SK-N-SH (cell line): Measurements from ENCODE around the gene MXRA8. TPM values are rescaled to one million over a fixed set of nuclear protein-coding genes. Genes with fewer than 3 reads are reported as not detected.

Source experiments
- CTCF ChIA-PET: fragments of 300-600, 350-600 bp; formaldehyde crosslinking; extraction: SDS; loops from one replicate; lab custom pipeline; 2021; lab: Yijun Ruan, JAX
- POLR2A ChIA-PET: fragments of 350-600 bp; sonication (Branson Sonifier 250); formaldehyde crosslinking; extraction: SDS; loops from one replicate; lab custom pipeline; 2020; ENCODE audit warnings: antibody characterized with exemption, inconsistent platforms; lab: Yijun Ruan, JAX
- DNase-seq: peaks from one replicate; pipeline ENCODE4 v3.0.0; 2012
- H2AFZ ChIP-seq: fragments of 200-600 bp; sonication (generic); 2 replicates; pipeline ENCODE4 v1.8.1; 2016; ENCODE audit warnings: antibody characterized with exemption, mild to moderate bottlenecking, low read depth
- H3F3A ChIP-seq: fragments of 200-600 bp; sonication (generic); replicated peaks from 2 replicates; pipeline ENCODE3; 2016; ENCODE audit warnings: antibody characterized with exemption, mild to moderate bottlenecking; ENCODE audit not compliant: insufficient read depth
- H3K27ac ChIP-seq, 2 experiments: fragments of 200-500 bp in 1 of 2; fragments of 200-600 bp in 1 of 2; sonication (Bioruptor generic) in 1 of 2; sonication (generic), shearing (Covaris generic) in 1 of 2; 2 replicates each; pipeline versions ENCODE4 v1.5.1 to v1.6.1; 2014 to 2016; ENCODE audit warnings: low read depth in 2 of 2, inconsistent platforms in 1 of 2, low read length in 1 of 2, mild to moderate bottlenecking in 1 of 2, mixed read lengths in 1 of 2
- H3K27me3 ChIP-seq: fragments of 200-600 bp; sonication (generic), shearing (Covaris generic); 2 replicates; pipeline ENCODE4 v1.6.1; 2016; ENCODE audit warnings: mixed run types; ENCODE audit not compliant: insufficient read depth
- H3K36me3 ChIP-seq, 2 experiments: fragments of 200-500 bp in 1 of 2; fragments of 200-600 bp in 1 of 2; sonication (Bioruptor generic) in 1 of 2; sonication (generic) in 1 of 2; replicated peaks in 1 of 2; 2 replicates each; pipeline versions ENCODE3 to v1.5.1; 2014 to 2016; ENCODE audit warnings: low read length in 1 of 2, mild to moderate bottlenecking in 1 of 2; ENCODE audit not compliant: insufficient read depth in 2 of 2, control insufficient read depth in 1 of 2
- H3K4me1 ChIP-seq, 2 experiments: fragments of 200-500 bp in 1 of 2; fragments of 200-600 bp in 1 of 2; sonication (Bioruptor generic) in 1 of 2; sonication (generic), shearing (Covaris generic) in 1 of 2; 2 replicates each; pipeline versions ENCODE4 v1.5.1 to v1.6.1; 2014 to 2016; ENCODE audit warnings: low read depth in 1 of 2, low read length in 1 of 2, mixed run types in 1 of 2; ENCODE audit not compliant: insufficient read depth in 2 of 2, control insufficient read depth in 1 of 2
- H3K4me2 ChIP-seq: fragments of 200-600 bp; sonication (generic), shearing (Covaris generic); 2 replicates; pipeline ENCODE4 v1.6.1; 2017; ENCODE audit warnings: mixed run types
- H3K4me3 ChIP-seq, 2 experiments: fragments of 200-500 bp in 1 of 2; fragments of 200-600 bp in 1 of 2; sonication (Bioruptor generic) in 1 of 2; sonication (generic), shearing (Covaris generic) in 1 of 2; 2 replicates each; pipeline versions ENCODE4 v1.5.1 to v1.8.1; 2014 to 2016; ENCODE audit warnings: low read depth in 2 of 2, inconsistent platforms in 1 of 2, low read length in 1 of 2, mild to moderate bottlenecking in 1 of 2, mixed read lengths in 1 of 2, moderate library complexity in 1 of 2
- H3K79me2 ChIP-seq: fragments of 200-600 bp; sonication (generic); 2 replicates; pipeline ENCODE4 v1.8.1; 2017; ENCODE audit warnings: mild to moderate bottlenecking; ENCODE audit not compliant: insufficient read depth
- H3K9ac ChIP-seq: fragments of 200-600 bp; sonication (generic); 2 replicates; pipeline ENCODE4 v1.6.1; 2017; ENCODE audit warnings: mixed run types
- H3K9me2 ChIP-seq: fragments of 200-600 bp; sonication (generic); 2 replicates; pipeline ENCODE4 v1.6.1; 2017; ENCODE audit warnings: mixed run types
- H3K9me3 ChIP-seq: fragments of 200-600 bp; sonication (generic); 2 replicates; pipeline ENCODE4 v1.6.1; 2017; ENCODE audit warnings: mixed run types, mild to moderate bottlenecking, moderate library complexity
- H4K20me1 ChIP-seq: fragments of 200-600 bp; sonication (generic); 2 replicates; pipeline ENCODE4 v1.6.1; 2017; ENCODE audit warnings: mild to moderate bottlenecking, mixed run types; ENCODE audit not compliant: insufficient read depth
- CHD2 ChIP-seq: fragments of 150-350 bp; IDR thresholded peaks from 2 replicates; pipeline ENCODE4 v1.6.1; 2018; ENCODE audit warnings: low read length; ENCODE audit not compliant: partially characterized antibody
- ELF1 ChIP-seq: IDR thresholded peaks from 2 replicates; pipeline ENCODE4 v1.4.0; 2012
- FOXM1 ChIP-seq: IDR thresholded peaks from 2 replicates; pipeline ENCODE4 v1.4.0; 2012; ENCODE audit warnings: low read depth, mild to moderate bottlenecking
- POLR2AphosphoS5 ChIP-seq: IDR thresholded peaks from 2 replicates; pipeline ENCODE4 v1.6.1; 2012; ENCODE audit warnings: low read depth, low read length
- SIN3A ChIP-seq: IDR thresholded peaks from 2 replicates; pipeline ENCODE4 v1.6.1; 2012; ENCODE audit warnings: low read depth, mild to moderate bottlenecking, low read length, moderate library complexity, borderline replicate concordance
- TAF1 ChIP-seq: IDR thresholded peaks from 2 replicates; pipeline ENCODE4 v1.6.1; 2012; ENCODE audit warnings: low read depth, mild to moderate bottlenecking, low read length, moderate library complexity, borderline replicate concordance
- ZBTB33 ChIP-seq: IDR thresholded peaks from 2 replicates; pipeline ENCODE4 v1.4.0; 2012; ENCODE audit warnings: low read depth, borderline replicate concordance
- WGBS: methylation state at CpG from one replicate; pipeline ENCODE4 v1.1.6; 2017; ENCODE audit warnings: low lambda C conversion rate; 5-methylcytosine and 5-hydroxymethylcytosine counted together
- polyA plus RNA-seq, 3 experiments: library from polyadenylated mRNA; depleted of rRNA; stranded (reverse); fragments of >200 nt; gene quantifications; 2 replicates each; pipeline ENCODE4 v1.2.3, GENCODE V29; 2012
- TF ChIP-seq, protein P1 (sequence below): IDR thresholded peaks from 2 replicates; pipeline ENCODE4 v1.6.1; 2012; ENCODE audit warnings: mild to moderate bottlenecking, low read depth, low read length, moderate library complexity

The MXRA8 gene
- polyA plus RNA-seq, 1 of the 3 experiments (the other 2 are of a cell fraction) = 2.5 TPM

- TF ChIP-seq ZBTB33 (no peak), CHD2 (no peak), FOXM1 (no peak), ELF1 (no peak), SIN3A (no peak)
- TF ChIP-seq, all 33 proteins: peak for 0
These were observed 3.6 kb upstream of the MXRA8 start (continued) for GRCh38 chr1:1361982-1362423.

DNA sequence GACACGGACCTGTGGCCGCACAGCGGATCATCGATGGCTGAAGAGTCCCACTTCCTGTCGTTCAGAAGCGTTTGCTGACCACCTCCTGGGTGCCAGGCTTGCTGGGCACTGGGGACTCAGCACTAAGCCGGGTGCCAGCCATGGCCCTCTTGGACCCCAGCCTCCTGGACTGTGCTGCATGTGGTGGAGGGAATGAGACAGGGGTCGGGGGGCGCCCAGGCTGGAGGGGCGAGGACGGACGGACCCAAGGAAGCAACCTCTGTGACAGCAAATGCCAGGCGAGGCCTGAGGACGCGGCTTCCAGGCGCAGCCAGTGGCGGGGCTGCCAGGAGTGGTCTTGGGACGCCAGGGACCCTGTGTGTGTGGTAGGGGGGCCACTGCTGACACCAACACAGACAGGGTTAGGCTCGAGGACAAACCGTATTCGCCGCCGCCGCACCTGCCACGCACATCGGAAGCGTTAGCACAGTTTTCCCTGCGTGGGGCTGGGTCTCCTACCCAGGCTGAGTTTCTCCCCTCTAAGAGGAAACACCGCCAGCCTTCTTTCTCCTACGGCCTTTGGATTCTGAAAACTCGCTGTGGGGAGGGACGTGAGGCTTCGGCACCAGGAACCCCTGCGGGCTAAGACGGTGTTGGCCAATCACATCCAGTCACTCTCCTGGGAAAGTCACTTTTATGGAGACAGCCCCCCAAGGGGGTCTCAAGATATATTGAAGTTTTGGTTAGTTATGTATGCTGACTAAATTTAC is 3.1 kb upstream of the MXRA8 start:
- CTCF ChIA-PET = no interaction called here
- Histone ChIP-seq H3K27ac (peak overlapping the region; percentile 88 to 98), H3K79me2 (no peaks in the 10 kb centered on the region), H3K4me2 (peak overlapping the region; percentile 70; the same call in 1 of the 2 replicates), H2AFZ (no peak overlapping the region; the same call in 1 of the 2 replicates)
- WGBS = 83% methylated on average over 13 of the region's 35 CpGs
- DNase-seq = no peak
- TF ChIP-seq POLR2AphosphoS5 (no peak), ZBTB33 (no peak), TAF1 (no peak)
- TF ChIP-seq, protein P1, sequence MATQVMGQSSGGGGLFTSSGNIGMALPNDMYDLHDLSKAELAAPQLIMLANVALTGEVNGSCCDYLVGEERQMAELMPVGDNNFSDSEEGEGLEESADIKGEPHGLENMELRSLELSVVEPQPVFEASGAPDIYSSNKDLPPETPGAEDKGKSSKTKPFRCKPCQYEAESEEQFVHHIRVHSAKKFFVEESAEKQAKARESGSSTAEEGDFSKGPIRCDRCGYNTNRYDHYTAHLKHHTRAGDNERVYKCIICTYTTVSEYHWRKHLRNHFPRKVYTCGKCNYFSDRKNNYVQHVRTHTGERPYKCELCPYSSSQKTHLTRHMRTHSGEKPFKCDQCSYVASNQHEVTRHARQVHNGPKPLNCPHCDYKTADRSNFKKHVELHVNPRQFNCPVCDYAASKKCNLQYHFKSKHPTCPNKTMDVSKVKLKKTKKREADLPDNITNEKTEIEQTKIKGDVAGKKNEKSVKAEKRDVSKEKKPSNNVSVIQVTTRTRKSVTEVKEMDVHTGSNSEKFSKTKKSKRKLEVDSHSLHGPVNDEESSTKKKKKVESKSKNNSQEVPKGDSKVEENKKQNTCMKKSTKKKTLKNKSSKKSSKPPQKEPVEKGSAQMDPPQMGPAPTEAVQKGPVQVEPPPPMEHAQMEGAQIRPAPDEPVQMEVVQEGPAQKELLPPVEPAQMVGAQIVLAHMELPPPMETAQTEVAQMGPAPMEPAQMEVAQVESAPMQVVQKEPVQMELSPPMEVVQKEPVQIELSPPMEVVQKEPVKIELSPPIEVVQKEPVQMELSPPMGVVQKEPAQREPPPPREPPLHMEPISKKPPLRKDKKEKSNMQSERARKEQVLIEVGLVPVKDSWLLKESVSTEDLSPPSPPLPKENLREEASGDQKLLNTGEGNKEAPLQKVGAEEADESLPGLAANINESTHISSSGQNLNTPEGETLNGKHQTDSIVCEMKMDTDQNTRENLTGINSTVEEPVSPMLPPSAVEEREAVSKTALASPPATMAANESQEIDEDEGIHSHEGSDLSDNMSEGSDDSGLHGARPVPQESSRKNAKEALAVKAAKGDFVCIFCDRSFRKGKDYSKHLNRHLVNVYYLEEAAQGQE = no peak
- TF ChIP-seq, all 33 proteins: peak for 0
- peaks cover 20 to 39% of the 10 kb centered on the region in 2 experiments; a peak in 3 of 4 replicates for H3K4me1 ChIP-seq
- no peak overlapping the region; the same call in 1 of the 2 replicates for H3K9ac ChIP-seq
- POLR2A ChIA-PET = no interaction called here
- no peak overlapping the region for H3K4me3 ChIP-seq
- no peaks in the 10 kb centered on the region for H3K36me3 ChIP-seq
- H4K20me1 ChIP-seq = no peaks in the 10 kb centered on the region
- peaks cover 11% of the 10 kb centered on the region for H3F3A ChIP-seq
- H3K9me2 ChIP-seq = no peaks in the 10 kb centered on the region
- no peaks in the 10 kb centered on the region for H3K27me3 ChIP-seq
- no peaks in the 10 kb centered on the region for H3K9me3 ChIP-seq
